ENCODE results near the gene ATXN7L1. TPM values are rescaled to one million over a fixed set of nuclear protein-coding genes. Genes with fewer than 3 reads are reported as not detected.

The ATXN7L1 gene
- total and polyA plus RNA-seq, 2 donors (not counting 1 experiment from before 2014, with no cell fraction given): 7.1 to 40.6 TPM

DNA sequence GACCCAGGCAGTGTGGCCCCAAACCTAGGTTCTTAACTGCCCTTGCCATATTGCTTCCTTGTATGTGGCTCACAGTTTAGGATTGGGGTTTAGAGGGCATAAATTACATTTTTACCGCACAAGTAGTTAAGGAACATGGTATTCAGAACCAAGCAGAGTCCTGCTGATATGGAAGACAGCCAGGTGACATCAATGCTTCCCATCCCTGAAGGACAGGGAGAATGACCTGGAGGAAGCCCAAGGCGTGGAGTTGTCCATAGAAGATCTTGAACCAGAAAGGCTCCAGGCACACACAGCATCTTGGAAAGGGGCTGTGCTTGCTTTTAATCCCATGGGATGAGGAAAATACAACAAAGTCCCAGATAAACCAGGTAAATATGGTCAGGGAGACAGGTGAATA, 48.3 kb downstream of the ATXN7L1 start:
- Histone ChIP-seq H3K9ac (ENCODE audit: low read length) (no peak overlapping the region), H3K4me2 (replicated peaks; ENCODE audit: low read depth, low read length, poor library complexity, severe bottlenecking) (no peak overlapping the region), H4K20me1 (ENCODE audit: control insufficient read depth, insufficient read depth, low read length, poor library complexity, severe bottlenecking) (no peaks in the 10 kb centered on the region), H3K27me3 (replicated peaks in 1 of 4; ENCODE audit: control extremely low read depth in 1 of 4, control insufficient read depth in 3 of 4, insufficient read depth in 4 of 4, low read length in 3 of 4) (peaks cover 0 to 5% (median 0%) of the 10 kb centered on the region in 4 experiments), H3K27ac (ENCODE audit: low read length in 2 of 2) (no peak overlapping the region), H2AFZ (ENCODE audit: insufficient read depth, low read depth, low read length, poor library complexity, severe bottlenecking) (no peak overlapping the region), H3K79me2 (ENCODE audit: control insufficient read depth, insufficient read depth, low read length) (no peaks in the 10 kb centered on the region), H3K4me1 (ENCODE audit: control insufficient read depth in 2 of 2, insufficient read depth in 2 of 2, low read length in 2 of 2) (no peaks in the 10 kb centered on the region), H3K9me3 (ENCODE audit: control extremely low read depth in 1 of 3, control insufficient read depth in 2 of 3, insufficient read depth in 1 of 3, low read length in 2 of 3) (peaks cover 0 to 3% (median 0%) of the 10 kb centered on the region in 3 donors), H3K36me3 (replicated peaks in 1 of 2; ENCODE audit: control extremely low read depth in 1 of 2, control insufficient read depth in 1 of 2, extremely low read depth in 1 of 2, insufficient read depth in 2 of 2, low read length in 1 of 2) (no peaks in the 10 kb centered on the region), H3K4me3 (ENCODE audit: control extremely low read depth in 1 of 5, extremely low read depth in 1 of 5, insufficient read depth in 1 of 5, low read depth in 2 of 5, low read length in 4 of 5) (no peak overlapping the region)
- Mint-ChIP-seq H3K4me3 (no peak overlapping the region), H3K27ac (no peak overlapping the region), H3K9me3 (ENCODE audit: insufficient read depth) (no peaks in the 10 kb centered on the region), H3K4me1 (no peaks in the 10 kb centered on the region), H3K27me3 (peaks cover 17% of the 10 kb centered on the region)
- DNase-seq (no peak), ATAC-seq (ENCODE audit: low read depth) (no peak)
- WGBS (ENCODE audit: insufficient coverage): 84% methylated on average over 2 of the region's 2 CpGs
- POLR2A ChIA-PET: no interaction called here
- intact Hi-C loops (cut with micrococcal nuclease): no loop called here
- CTCF ChIA-PET: no interaction called here
- TF ChIP-seq, protein P1, sequence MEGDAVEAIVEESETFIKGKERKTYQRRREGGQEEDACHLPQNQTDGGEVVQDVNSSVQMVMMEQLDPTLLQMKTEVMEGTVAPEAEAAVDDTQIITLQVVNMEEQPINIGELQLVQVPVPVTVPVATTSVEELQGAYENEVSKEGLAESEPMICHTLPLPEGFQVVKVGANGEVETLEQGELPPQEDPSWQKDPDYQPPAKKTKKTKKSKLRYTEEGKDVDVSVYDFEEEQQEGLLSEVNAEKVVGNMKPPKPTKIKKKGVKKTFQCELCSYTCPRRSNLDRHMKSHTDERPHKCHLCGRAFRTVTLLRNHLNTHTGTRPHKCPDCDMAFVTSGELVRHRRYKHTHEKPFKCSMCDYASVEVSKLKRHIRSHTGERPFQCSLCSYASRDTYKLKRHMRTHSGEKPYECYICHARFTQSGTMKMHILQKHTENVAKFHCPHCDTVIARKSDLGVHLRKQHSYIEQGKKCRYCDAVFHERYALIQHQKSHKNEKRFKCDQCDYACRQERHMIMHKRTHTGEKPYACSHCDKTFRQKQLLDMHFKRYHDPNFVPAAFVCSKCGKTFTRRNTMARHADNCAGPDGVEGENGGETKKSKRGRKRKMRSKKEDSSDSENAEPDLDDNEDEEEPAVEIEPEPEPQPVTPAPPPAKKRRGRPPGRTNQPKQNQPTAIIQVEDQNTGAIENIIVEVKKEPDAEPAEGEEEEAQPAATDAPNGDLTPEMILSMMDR (IDR thresholded peaks at IDR 0.05): no peak
- TF ChIP-seq EZH2 (IDR thresholded peaks at IDR 0.05; ENCODE audit: borderline replicate concordance, insufficient read depth, low read depth, low read length, poor library complexity, severe bottlenecking): no peak

GRCh38 chr7:105827151-105827875, 49.1 kb downstream of the ATXN7L1 start:
- intact Hi-C loops (cut with micrococcal nuclease): no loop called here
- H3K4me3 ChIP-seq (ENCODE audit: control extremely low read depth in 1 of 5, extremely low read depth in 1 of 5, insufficient read depth in 1 of 5, low read depth in 2 of 5, low read length in 4 of 5): no peak overlapping the region
- H3K27ac ChIP-seq (ENCODE audit: low read length in 2 of 2): no peak overlapping the region
- H3K9me3 ChIP-seq (ENCODE audit: control extremely low read depth in 1 of 3, control insufficient read depth in 2 of 3, insufficient read depth in 1 of 3, low read length in 2 of 3): peaks cover 0 to 3% (median 0%) of the 10 kb centered on the region in 3 donors
- H2AFZ ChIP-seq (ENCODE audit: insufficient read depth, low read depth, low read length, poor library complexity, severe bottlenecking): no peak overlapping the region
- no peaks in the 10 kb centered on the region for H3K36me3 ChIP-seq (replicated peaks in 1 of 2; ENCODE audit: control extremely low read depth in 1 of 2, control insufficient read depth in 1 of 2, extremely low read depth in 1 of 2, insufficient read depth in 2 of 2, low read length in 1 of 2)
- CTCF ChIA-PET: no interaction called here
- POLR2A ChIA-PET: no interaction called here
- no peaks in the 10 kb centered on the region for H3K4me1 Mint-ChIP-seq
- H4K20me1 ChIP-seq (ENCODE audit: control insufficient read depth, insufficient read depth, low read length, poor library complexity, severe bottlenecking): no peaks in the 10 kb centered on the region
- no peak overlapping the region for H3K9ac ChIP-seq (ENCODE audit: low read length)
- no peaks in the 10 kb centered on the region for H3K9me3 Mint-ChIP-seq (ENCODE audit: insufficient read depth)
- H3K79me2 ChIP-seq (ENCODE audit: control insufficient read depth, insufficient read depth, low read length): no peaks in the 10 kb centered on the region
- peaks cover 0 to 5% (median 0%) of the 10 kb centered on the region in 4 experiments for H3K27me3 ChIP-seq (replicated peaks in 1 of 4; ENCODE audit: control extremely low read depth in 1 of 4, control insufficient read depth in 3 of 4, insufficient read depth in 4 of 4, low read length in 3 of 4)
- DNase-seq (no peak), ATAC-seq (ENCODE audit: low read depth) (no peak)
- no peak for TF ChIP-seq EZH2 (IDR thresholded peaks at IDR 0.05; ENCODE audit: borderline replicate concordance, insufficient read depth, low read depth, low read length, poor library complexity, severe bottlenecking)
- TF ChIP-seq, protein P1 (IDR thresholded peaks at IDR 0.05): no peak
- no peak overlapping the region for H3K27ac Mint-ChIP-seq
- no peaks in the 10 kb centered on the region for H3K4me1 ChIP-seq (ENCODE audit: control insufficient read depth in 2 of 2, insufficient read depth in 2 of 2, low read length in 2 of 2)
- WGBS (ENCODE audit: insufficient coverage): 88% methylated on average over 1 of the region's 7 CpGs
- no peak overlapping the region for H3K4me3 Mint-ChIP-seq
- H3K27me3 Mint-ChIP-seq: peaks cover 17% of the 10 kb centered on the region
- H3K4me2 ChIP-seq (replicated peaks; ENCODE audit: low read depth, low read length, poor library complexity, severe bottlenecking): no peak overlapping the region
